GM12878 (cell line): ENCODE data around the gene ABCC9. TPM values are rescaled to one million over a fixed set of nuclear protein-coding genes. Genes with fewer than 3 reads are reported as not detected.

Experiments
- ATAC-seq: fragments of 200-7000 bp; cut with Tn5 transposase; 3 replicates; pipeline ENCODE4 v1.9.1; 2020; ENCODE audit warnings: mild to moderate bottlenecking, moderate library complexity
- BruUV-seq: library from RNA; stranded (reverse); fragments of 400-500 nt; replicated peaks from 2 replicates; lab custom pipeline; 2021; lab: Mats Ljungman, UMichigan
- CTCF ChIA-PET: fragments of 300-600 bp; sonication (Branson Sonifier 250); formaldehyde crosslinking; extraction: SDS; loops from one replicate; lab custom pipeline; 2021; ENCODE audit warnings: inconsistent platforms; lab: Yijun Ruan, JAX
- POLR2A ChIA-PET: fragments of 350-600 bp; formaldehyde crosslinking; extraction: SDS; loops from one replicate; lab custom pipeline; 2021; ENCODE audit warnings: inconsistent platforms; lab: Charles Lee
- RAD21 ChIA-PET: fragments of 300-600 bp; sonication (Branson Sonifier 250); formaldehyde crosslinking; loops from one replicate; lab custom pipeline; 2023; ENCODE audit warnings: antibody characterized with exemption; ENCODE audit not compliant: unreplicated experiment; lab: Charles Lee
- SMC1A ChIA-PET: fragments of 300-600 bp; sonication (Branson Sonifier 250); formaldehyde crosslinking; loops from one replicate; lab custom pipeline; 2023; ENCODE audit not compliant: unreplicated experiment, uncharacterized antibody; lab: Charles Lee
- DNase-seq: peaks from one replicate; pipeline ENCODE4 v3.0.0-alpha.2; 2011; ENCODE audit warnings: low read depth, low spot score
- FAIRE-seq: peaks from 3 replicates; lab custom pipeline; 2011; peaks lifted over from hg19 to GRCh38; lab: Jason Lieb, UNC
- H2AFZ ChIP-seq: 2 replicates; pipeline ENCODE4 v1.6.0; 2011; ENCODE audit warnings: low read depth, low read length, control low read depth; ENCODE audit not compliant: control insufficient read depth
- H3K27ac ChIP-seq: 2 replicates; pipeline ENCODE4 v1.5.1; 2011; ENCODE audit warnings: control low read depth; ENCODE audit not compliant: control insufficient read depth, insufficient read depth
- H3K27me3 ChIP-seq, 2 experiments: replicated peaks in 1 of 2; 2 replicates each; pipeline versions ENCODE4 v1.6.0 to v1.6.1; 2011; ENCODE audit warnings: low read length in 1 of 2; ENCODE audit not compliant: control insufficient read depth in 2 of 2, insufficient read depth in 2 of 2
- H3K36me3 ChIP-seq, 2 experiments: 2 replicates each; pipeline ENCODE4 v1.5.1; 2011; ENCODE audit warnings: low read length in 1 of 2; ENCODE audit not compliant: control insufficient read depth in 2 of 2, insufficient read depth in 2 of 2
- H3K4me1 ChIP-seq: 2 replicates; pipeline ENCODE4 v1.6.1; 2011; ENCODE audit warnings: mild to moderate bottlenecking, low read length, moderate library complexity, mixed read lengths; ENCODE audit not compliant: control insufficient read depth, insufficient read depth
- H3K4me2 ChIP-seq: 2 replicates; pipeline ENCODE4 v1.6.0; 2011; ENCODE audit warnings: control low read depth; ENCODE audit not compliant: control insufficient read depth, insufficient read depth
- H3K4me3 ChIP-seq: fragments of 200-600 bp; sonication (generic); 2 replicates; pipeline ENCODE4 v1.5.1; 2016
- H3K79me2 ChIP-seq: 2 replicates; pipeline ENCODE4 v1.6.0; 2011; ENCODE audit warnings: low read length; ENCODE audit not compliant: control insufficient read depth, insufficient read depth
- H3K9ac ChIP-seq: 2 replicates; pipeline ENCODE4 v1.8.0; 2011; ENCODE audit warnings: low read length, control low read depth, mixed read lengths; ENCODE audit not compliant: control insufficient read depth, insufficient read depth
- H3K9me3 ChIP-seq: replicated peaks from 3 replicates; pipeline ENCODE4 v1.5.1; 2011; ENCODE audit warnings: mild to moderate bottlenecking, low read length; ENCODE audit not compliant: control insufficient read depth, insufficient read depth
- H4K20me1 ChIP-seq: 2 replicates; pipeline ENCODE4 v1.6.0; 2011; ENCODE audit not compliant: control insufficient read depth, insufficient read depth
- ASH2L ChIP-seq: fragments of 300-600, 200-600 bp; sonication (generic); IDR thresholded peaks from 2 replicates; pipeline ENCODE4 v1.6.1; 2017; ENCODE audit warnings: low read depth, mild to moderate bottlenecking, borderline replicate concordance
- BRCA1 ChIP-seq: IDR thresholded peaks from 2 replicates; pipeline ENCODE4 v1.6.1; 2011; ENCODE audit warnings: low read depth, low read length, improper control_type of control experiment
- CREB1 ChIP-seq: IDR thresholded peaks from 2 replicates; pipeline ENCODE4 v1.6.1; 2012; ENCODE audit warnings: low read depth, mild to moderate bottlenecking, inconsistent platforms
- DPF2 ChIP-seq: fragments of 450-650 bp; IDR thresholded peaks from 2 replicates; pipeline ENCODE4 v1.6.1; 2017; ENCODE audit warnings: mild to moderate bottlenecking
- IRF5 ChIP-seq: fragments of 450-650 bp; IDR thresholded peaks from 2 replicates; pipeline ENCODE4 v1.6.1; 2017; ENCODE audit warnings: borderline replicate concordance
- MEF2A ChIP-seq: IDR thresholded peaks from 2 replicates; pipeline ENCODE4 v1.6.1; 2011; ENCODE audit warnings: low read depth, mild to moderate bottlenecking, low read length, moderate library complexity; ENCODE audit not compliant: insufficient read depth
- MXI1 ChIP-seq: fragments of 150-350 bp; IDR thresholded peaks from 2 replicates; pipeline ENCODE4 v1.6.1; 2011; ENCODE audit warnings: low read depth, mild to moderate bottlenecking, inconsistent platforms, low read length, improper control_type of control experiment
- PBX3 ChIP-seq: IDR thresholded peaks from 2 replicates; pipeline ENCODE4 v1.6.1; 2011; ENCODE audit warnings: mild to moderate bottlenecking, low read depth, low read length, moderate library complexity; ENCODE audit not compliant: insufficient replicate concordance
- PML ChIP-seq: IDR thresholded peaks from 2 replicates; pipeline ENCODE4 v1.6.1; 2012; ENCODE audit warnings: low read length, inconsistent platforms
- PRDM15 ChIP-seq: fragments of 450-650 bp; formaldehyde crosslinking; IDR thresholded peaks from 2 replicates; pipeline ENCODE4 v1.4.0; 2020; ENCODE audit warnings: mild to moderate bottlenecking, moderate library complexity
- RBBP5 ChIP-seq: fragments of 200-600 bp; sonication (generic); conservative IDR thresholded peaks from 2 replicates; pipeline ENCODE4 v1.6.1; 2016
- RCOR1 ChIP-seq: conservative IDR thresholded peaks from 2 replicates; pipeline ENCODE4 v1.6.1; 2012; ENCODE audit warnings: low read depth, low read length, improper control_type of control experiment
- RUNX3 ChIP-seq: IDR thresholded peaks from 2 replicates; pipeline ENCODE4 v1.6.1; 2012; ENCODE audit warnings: low read length, inconsistent platforms
- SUZ12 ChIP-seq: fragments of 200-600 bp; sonication (generic); IDR thresholded peaks from one replicate; pipeline ENCODE4 v1.6.1; 2018; ENCODE audit warnings: antibody characterized with exemption, mild to moderate bottlenecking; ENCODE audit not compliant: unreplicated experiment
- ZBTB4 ChIP-seq: fragments of 450-650 bp; formaldehyde crosslinking; IDR thresholded peaks from 2 replicates; pipeline ENCODE4 v1.4.0; 2022; ENCODE audit warnings: mild to moderate bottlenecking, moderate library complexity
- WGBS: methylation state at CpG from one replicate; pipeline ENCODE4 v1.1.6; 2016; ENCODE audit warnings: low lambda C conversion rate; ENCODE audit not compliant: insufficient replicate concordance, insufficient coverage; ENCODE audit errors: missing lambda C conversion rate; 5-methylcytosine and 5-hydroxymethylcytosine counted together
- in situ Hi-C: fragments of 300-500 bp; cut with MboI; formaldehyde crosslinking; loops from 9 replicates; pipeline ENCODE4 v1.14.3; 2018; ENCODE audit warnings: mixed read lengths
- intact Hi-C: fragments of 100-400 bp; cut with micrococcal nuclease; formaldehyde crosslinking; loops from one replicate; pipeline ENCODE4 v1.14.2; 2022; ENCODE audit not compliant: unreplicated experiment
- polyA plus RNA-seq, 11 experiments: library from polyadenylated mRNA; depleted of rRNA in 4 of 11; unstranded in 6 of 11; stranded (reverse) in 5 of 11; fragments of >200 nt; fragmentation: Nextera tagmentation in 4 of 11; fragmentation: Illumina TruSeq in 1 of 11; extraction: Ambion mirVana in 4 of 11; extraction: Trizol in 1 of 11; gene quantifications; 1 replicate in 1 of 11; 2 replicates in 10 of 11; pipeline versions ENCODE4 v1.2.1 to v1.2.3, GENCODE V29; 2011 to 2016; ENCODE audit warnings: inconsistent platforms in 2 of 11, missing spikeins in 2 of 11, low read depth in 1 of 11
- total RNA-seq, 4 experiments: library from RNA; depleted of rRNA in 3 of 4; stranded (reverse); fragments of >200 nt in 3 of 4; fragmentation: Illumina TruSeq in 1 of 4; extraction: Trizol in 1 of 4; gene quantifications; 2 replicates each; pipeline versions ENCODE4 v1.2.1 to v1.2.3, GENCODE V29; 2013 to 2021

Gene ABCC9
- total and polyA plus RNA-seq, 10 of the 15 experiments (the other 5 are each of a cell fraction or from before 2014, with no cell fraction given), result under 0.01 to 0.10 (median 0.04) TPM; not detected in 2

- Histone ChIP-seq H3K4me1 (no peaks in the 10 kb centered on the region), H3K27me3 (no peaks in the 10 kb centered on the region), H3K27ac (no peak overlapping the region), H4K20me1 (no peaks in the 10 kb centered on the region), H3K9me3 (no peaks in the 10 kb centered on the region), H3K4me2 (no peak overlapping the region), H3K36me3 (no peaks in the 10 kb centered on the region), H3K9ac (no peak overlapping the region), H3K4me3 (no peak overlapping the region), H3K79me2 (no peaks in the 10 kb centered on the region), H2AFZ (no peak overlapping the region)
- ChIA-PET POLR2A (no interaction called here), SMC1A (interaction anchor here (0.5 kb wide), 1 partner anchor 462 kb away, joined by 3 read pairs; no protein-coding TSS in a partner anchor), RAD21 (no interaction called here), CTCF (no interaction called here)
- intact Hi-C loops, result no loop called here
- no peak for ATAC-seq
- 21% methylated on average over 2 of the region's 2 CpGs for WGBS
- in situ Hi-C loops, result no loop called here
- no peak for DNase-seq
- BruUV-seq, result no TSS peak
- no peak for FAIRE-seq
- TF ChIP-seq PML (no peak), DPF2 (no peak), PBX3 (no peak), MEF2A (no peak), RBBP5 (no peak), IRF5 (no peak), ASH2L (no peak), SUZ12 (no peak), RUNX3 (no peak), PRDM15 (CRISPR knock-in tag) (no peak), MXI1 (no peak), ZBTB4 (no peak), CREB1 (no peak), BRCA1 (no peak), RCOR1 (no peak)
Measured at GRCh38 chr12:21763531-21763930, 177.7 kb downstream of the ABCC9 start.
